Measurements from ENCODE around the gene EPHB6.

DNA sequence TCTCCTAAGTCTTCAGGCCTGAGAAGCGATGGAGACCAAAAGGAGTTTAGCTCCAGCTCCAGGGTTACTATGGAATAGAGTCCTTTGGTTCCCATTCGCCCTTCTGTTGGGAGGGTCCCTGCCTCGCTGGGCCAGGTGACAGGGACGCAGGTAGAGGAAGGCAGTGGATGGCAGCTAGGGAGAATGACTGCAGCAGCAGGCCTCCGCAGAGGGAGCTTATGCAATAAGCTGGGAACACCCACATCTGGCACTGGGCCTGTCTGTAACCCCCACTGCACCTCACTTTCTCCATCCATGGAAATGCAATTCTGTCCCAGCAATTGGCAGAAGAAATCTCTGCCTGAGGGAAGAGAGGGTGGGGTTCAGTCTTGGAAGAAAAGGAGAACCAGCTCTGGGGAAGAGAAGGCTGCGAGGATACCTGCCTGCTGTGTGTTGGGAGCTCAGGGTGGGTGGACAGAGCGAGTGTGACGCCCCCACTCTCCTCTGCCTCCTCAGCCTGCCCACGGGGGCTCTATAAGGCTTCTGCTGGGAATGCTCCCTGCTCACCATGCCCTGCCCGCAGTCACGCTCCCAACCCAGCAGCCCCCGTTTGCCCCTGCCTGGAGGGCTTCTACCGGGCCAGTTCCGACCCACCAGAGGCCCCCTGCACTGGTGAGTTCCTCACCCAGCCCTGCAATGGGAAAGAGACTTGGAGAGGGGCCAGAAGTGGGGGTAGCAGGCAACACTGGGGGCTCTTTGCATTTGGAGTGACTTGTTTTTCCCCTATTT, 10.3 kb downstream of the EPHB6 start:
- TF ChIP-seq, protein P1, sequence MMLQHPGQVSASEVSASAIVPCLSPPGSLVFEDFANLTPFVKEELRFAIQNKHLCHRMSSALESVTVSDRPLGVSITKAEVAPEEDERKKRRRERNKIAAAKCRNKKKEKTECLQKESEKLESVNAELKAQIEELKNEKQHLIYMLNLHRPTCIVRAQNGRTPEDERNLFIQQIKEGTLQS (IDR thresholded peaks at IDR 0.05) = no peak
- no peak for TF ChIP-seq RAD21 (IDR thresholded peaks at IDR 0.05; ENCODE audit: low read depth)
- TF ChIP-seq, protein P2, sequence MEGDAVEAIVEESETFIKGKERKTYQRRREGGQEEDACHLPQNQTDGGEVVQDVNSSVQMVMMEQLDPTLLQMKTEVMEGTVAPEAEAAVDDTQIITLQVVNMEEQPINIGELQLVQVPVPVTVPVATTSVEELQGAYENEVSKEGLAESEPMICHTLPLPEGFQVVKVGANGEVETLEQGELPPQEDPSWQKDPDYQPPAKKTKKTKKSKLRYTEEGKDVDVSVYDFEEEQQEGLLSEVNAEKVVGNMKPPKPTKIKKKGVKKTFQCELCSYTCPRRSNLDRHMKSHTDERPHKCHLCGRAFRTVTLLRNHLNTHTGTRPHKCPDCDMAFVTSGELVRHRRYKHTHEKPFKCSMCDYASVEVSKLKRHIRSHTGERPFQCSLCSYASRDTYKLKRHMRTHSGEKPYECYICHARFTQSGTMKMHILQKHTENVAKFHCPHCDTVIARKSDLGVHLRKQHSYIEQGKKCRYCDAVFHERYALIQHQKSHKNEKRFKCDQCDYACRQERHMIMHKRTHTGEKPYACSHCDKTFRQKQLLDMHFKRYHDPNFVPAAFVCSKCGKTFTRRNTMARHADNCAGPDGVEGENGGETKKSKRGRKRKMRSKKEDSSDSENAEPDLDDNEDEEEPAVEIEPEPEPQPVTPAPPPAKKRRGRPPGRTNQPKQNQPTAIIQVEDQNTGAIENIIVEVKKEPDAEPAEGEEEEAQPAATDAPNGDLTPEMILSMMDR (IDR thresholded peaks at IDR 0.05 in 2 of 3, conservative IDR thresholded peaks at IDR 0.05 in 1 of 3; ENCODE audit: borderline replicate concordance in 1 of 3, insufficient read depth in 1 of 3, low read depth in 2 of 3, low read length in 2 of 3) = no peak
- TF ChIP-seq EZH2 (IDR thresholded peaks at IDR 0.05) = no peak
- no peak for TF ChIP-seq POLR2AphosphoS5 (IDR thresholded peaks at IDR 0.05; ENCODE audit: low read depth, low read length)
- no peak for TF ChIP-seq CEBPB (IDR thresholded peaks at IDR 0.05; ENCODE audit: low read depth)
- no peak for TF ChIP-seq FOSL1 (IDR thresholded peaks at IDR 0.05; ENCODE audit: low read depth)
